GM12875 (cell line): Measurements from ENCODE around the gene SLC6A3.

ENCODE experiments used
- H3K4me3 ChIP-seq: one replicate; pipeline ENCODE4 v1.5.1; 2011; ENCODE audit warnings: low read depth, low read length, control low read depth
- TF ChIP-seq, protein P1 (sequence below): IDR thresholded peaks from 2 replicates; pipeline ENCODE4 v1.5.1; 2011; ENCODE audit warnings: low read depth, mild to moderate bottlenecking, control low read depth, inconsistent platforms, low read length, moderate library complexity, borderline replicate concordance; ENCODE audit not compliant: insufficient read depth

The SLC6A3 gene

DNA sequence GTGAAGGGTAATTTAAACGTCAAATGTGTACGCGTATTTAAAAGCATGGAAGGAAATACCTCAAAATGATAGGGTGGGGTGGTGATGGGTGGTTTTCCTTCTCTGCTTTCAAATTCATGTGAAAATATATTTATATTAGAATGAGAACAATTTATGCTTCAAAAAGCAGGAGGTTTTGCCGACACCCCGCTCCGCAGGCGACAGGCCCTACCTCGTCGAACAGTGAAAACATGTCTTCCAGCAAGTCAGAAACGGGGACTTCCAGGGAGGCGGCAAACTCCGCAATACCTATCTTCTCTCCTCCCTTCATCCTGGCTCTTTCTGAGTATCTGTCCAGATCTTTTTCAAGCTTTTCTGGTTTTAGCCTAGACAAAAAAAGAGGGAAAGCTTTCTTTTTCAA is 28.5 kb upstream of the SLC6A3 start:
- H3K4me3 ChIP-seq = no peak overlapping the region
- TF ChIP-seq, protein P1, sequence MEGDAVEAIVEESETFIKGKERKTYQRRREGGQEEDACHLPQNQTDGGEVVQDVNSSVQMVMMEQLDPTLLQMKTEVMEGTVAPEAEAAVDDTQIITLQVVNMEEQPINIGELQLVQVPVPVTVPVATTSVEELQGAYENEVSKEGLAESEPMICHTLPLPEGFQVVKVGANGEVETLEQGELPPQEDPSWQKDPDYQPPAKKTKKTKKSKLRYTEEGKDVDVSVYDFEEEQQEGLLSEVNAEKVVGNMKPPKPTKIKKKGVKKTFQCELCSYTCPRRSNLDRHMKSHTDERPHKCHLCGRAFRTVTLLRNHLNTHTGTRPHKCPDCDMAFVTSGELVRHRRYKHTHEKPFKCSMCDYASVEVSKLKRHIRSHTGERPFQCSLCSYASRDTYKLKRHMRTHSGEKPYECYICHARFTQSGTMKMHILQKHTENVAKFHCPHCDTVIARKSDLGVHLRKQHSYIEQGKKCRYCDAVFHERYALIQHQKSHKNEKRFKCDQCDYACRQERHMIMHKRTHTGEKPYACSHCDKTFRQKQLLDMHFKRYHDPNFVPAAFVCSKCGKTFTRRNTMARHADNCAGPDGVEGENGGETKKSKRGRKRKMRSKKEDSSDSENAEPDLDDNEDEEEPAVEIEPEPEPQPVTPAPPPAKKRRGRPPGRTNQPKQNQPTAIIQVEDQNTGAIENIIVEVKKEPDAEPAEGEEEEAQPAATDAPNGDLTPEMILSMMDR = no peak

DNA sequence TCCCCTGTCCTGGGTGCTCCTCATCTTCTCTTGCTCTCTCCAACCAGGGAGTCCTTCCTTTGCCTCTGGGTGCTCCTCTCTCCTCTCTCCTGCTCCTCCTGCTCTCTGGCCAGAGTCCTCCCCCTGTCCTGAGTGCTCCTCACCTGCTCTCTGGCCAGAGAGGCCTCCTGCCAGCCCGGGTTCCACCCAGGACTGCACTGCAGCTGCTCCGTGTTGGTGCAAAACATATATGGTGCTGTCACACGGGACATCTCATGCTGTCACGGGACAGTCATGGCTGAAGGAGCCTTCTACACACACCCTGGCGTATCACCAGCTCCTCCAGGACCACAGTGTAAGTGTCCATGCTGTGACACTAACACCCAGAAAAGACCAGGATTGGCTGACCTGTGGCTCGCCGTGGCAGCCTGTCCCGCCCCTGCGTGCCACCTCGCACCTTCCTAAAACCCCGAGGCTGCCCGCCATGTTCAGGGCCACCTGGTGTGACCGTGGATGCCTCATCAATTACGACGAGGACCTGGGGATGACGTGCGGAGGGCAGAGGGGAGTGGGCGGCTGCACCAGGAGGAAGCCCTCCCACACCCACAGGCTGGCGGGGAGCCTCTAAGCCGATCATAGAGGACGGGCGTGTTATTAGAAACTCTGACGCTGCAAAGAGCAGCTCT is 27.9 kb upstream of the SLC6A3 start:
- TF ChIP-seq, protein P1 = no peak
- H3K4me3 ChIP-seq = no peak overlapping the region

DNA sequence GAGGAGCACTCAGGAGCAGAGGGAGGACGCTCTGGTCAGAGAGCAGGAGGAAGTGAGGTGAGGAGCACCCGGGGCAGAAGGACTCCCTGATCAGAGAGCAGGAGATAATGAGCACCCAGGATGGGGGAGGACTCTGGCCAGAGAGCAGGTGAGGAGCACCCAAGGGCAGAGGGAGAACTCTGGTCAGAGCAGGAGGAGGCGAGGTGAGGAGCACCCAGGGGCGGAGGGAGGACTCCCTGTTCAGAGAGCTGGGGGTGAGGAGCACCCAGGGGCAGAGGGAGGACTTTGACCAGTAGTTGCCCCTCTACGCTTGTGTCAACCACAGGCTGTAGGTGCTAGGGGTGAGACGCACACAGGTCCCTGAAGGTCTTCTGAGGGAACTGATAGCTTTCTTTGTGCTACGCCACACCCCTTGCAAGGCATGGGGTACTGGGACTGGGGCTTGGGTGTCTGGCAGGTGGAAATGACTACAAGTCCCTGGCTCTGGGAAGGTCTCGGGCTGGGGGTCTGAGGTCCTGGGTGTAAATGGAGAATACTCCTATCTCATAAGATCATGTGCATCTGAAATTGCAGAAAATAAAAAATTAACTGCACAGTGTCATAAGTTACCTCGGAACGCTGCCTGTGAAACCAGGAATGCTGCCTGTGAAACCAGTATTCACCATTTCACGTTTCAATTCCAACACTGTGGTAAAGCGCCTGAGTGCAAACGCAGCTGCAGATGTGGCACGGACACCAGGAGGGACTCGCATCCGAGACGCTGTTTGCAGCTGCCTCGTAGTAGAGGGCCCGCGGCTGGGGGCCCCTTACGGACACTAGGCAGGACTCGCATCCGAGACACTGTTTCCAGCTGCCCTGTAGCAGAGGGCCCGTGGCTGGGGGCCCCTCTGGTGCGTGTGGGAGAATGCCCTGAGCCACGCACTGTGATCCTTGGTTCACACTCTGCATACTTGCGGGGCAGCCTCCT is 27.0 kb upstream of the SLC6A3 start:
- TF ChIP-seq, protein P1 = no peak
- no peak overlapping the region for H3K4me3 ChIP-seq

DNA sequence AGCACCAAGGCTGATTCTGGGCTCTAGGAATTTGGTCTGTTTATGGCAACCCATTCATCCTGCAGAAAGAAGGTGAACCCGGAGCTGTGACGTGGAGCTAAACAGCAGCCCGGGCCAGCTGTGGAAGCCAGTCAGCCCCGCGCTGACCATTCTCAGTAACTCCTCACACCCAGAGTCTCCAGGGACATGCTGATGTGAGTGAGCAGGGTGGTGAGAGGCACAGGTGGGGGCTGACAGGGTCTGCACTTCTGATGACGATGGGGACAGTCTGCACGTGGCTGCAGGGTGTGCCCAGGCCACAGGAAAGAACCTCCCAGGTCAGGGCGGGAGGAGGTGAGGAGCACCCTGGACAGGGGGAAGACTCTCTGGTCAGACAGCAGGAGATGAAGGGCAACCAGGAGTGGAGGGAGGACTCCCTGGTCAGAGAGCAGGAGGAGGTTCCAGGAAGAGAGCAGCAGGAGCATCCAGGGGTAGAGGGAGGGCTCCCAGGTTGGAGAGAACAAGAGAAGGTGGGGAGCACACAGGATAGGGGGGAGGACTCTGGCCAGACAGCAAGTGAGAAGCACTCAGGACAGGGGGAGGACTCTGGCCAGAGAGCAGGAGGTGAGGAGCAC is 26.1 kb upstream of the SLC6A3 start:
- TF ChIP-seq, protein P1 = no peak
- H3K4me3 ChIP-seq = no peak overlapping the region

DNA sequence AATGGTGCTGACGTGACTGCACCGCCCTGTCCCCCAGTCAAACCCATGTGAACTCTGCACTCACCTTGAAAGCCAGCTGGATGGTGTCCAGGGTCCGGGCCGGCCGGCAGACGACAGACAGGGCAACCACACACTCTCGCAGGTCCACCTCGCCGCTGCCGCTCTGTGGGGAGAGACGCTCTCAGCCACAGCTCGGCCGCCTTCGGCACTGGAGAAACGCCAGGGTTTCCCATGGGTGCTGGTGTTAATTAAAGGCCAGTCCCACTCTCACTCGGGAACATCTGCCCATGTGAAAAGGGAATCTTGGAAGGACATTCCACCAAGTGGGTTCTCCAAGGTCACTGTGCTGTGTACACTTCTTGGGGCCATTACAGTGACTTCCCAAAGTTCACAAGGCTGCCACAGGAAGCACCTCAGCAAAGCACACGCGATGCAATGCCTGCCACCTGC is 25.5 kb upstream of the SLC6A3 start:
- H3K4me3 ChIP-seq = no peak overlapping the region
- TF ChIP-seq, protein P1 = no peak

DNA sequence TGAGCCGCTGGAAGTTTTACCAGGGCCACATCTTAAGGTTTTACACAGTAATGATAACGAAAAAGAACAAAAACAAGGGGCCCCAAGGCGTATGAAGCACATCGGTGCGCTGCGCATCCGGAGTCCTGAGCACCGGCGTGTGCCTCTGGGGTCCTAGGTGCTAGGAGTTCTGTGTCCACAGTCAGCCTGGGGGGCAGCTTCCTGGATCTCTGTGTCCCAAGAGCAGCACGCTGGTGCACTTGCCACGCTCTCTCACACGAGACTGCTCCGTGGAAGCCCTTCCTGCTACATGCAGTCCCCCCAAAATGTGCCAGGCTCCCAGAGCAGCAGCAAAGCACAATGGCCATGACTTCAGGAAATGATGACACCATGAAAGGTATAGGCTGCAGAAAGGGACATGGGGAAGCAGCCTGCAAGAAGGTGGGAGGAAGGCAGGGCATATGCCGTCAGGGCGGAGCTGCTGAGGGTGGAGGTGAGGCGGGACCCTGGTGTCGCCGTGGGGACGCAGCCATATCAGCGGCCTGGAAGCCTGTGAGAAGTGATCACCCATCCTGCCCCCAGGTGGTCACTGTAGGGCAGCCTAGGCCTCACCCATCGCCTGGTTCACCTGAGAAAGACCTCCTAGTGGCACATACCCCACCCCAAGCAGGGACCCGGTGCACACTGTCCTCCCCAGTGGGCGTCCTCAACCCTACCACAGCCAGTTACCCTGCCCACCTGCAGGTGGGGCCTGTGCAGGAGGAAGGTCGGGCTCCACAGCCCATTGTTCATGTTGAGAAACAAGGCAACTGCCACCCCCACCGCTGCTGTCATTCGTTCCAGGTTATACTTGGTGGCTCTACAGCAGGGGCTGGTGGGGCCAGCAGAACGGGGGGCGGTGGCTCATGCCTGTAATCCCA is 23.6 kb upstream of the SLC6A3 start:
- H3K4me3 ChIP-seq = no peak overlapping the region
- TF ChIP-seq, protein P1 = no peak
